ENCODE results near the gene SRMS.

GRCh38 chr20:63552481-63553249 lies 5.1 kb upstream of the SRMS start:
- TF ChIP-seq EZH2phosphoT487 (IDR thresholded peaks at IDR 0.05; ENCODE audit: borderline replicate concordance, low read length) (no peak), CTCF (conservative IDR thresholded peaks at IDR 0.05; ENCODE audit: low read depth, low read length) (no peak)

Data from PC-3 (cell line).